T1000 (cell line): ENCODE results near the gene DDX24.

Experiments
- DNase-seq: peaks from one replicate; lab custom pipeline; 2025; ENCODE audit warnings: mixed read lengths; lab: John Stamatoyannopoulos, UW

The DDX24 gene

GRCh38 chr14:94010625-94011024 is 70.4 kb downstream of the DDX24 start:
- no peak for DNase-seq

GRCh38 chr14:94009767-94010166 is 71.2 kb downstream of the DDX24 start:
- no peak for DNase-seq

GRCh38 chr14:94008234-94008633 is 72.8 kb downstream of the DDX24 start:
- no peak for DNase-seq

GRCh38 chr14:94005324-94006073 is 75.5 kb downstream of the DDX24 start:
- no peak for DNase-seq

- DNase-seq = no peak
Observed at GRCh38 chr14:94004015-94004414, 77.0 kb downstream of the DDX24 start.

GRCh38 chr14:94003397-94003796 is 77.6 kb downstream of the DDX24 start:
- no peak for DNase-seq

- DNase-seq = no peak
Observed at GRCh38 chr14:94001501-94002396, 79.3 kb downstream of the DDX24 start.

- DNase-seq = no peak
Observed at GRCh38 chr14:94001016-94001415, 80.0 kb downstream of the DDX24 start.

- no peak for DNase-seq
Observed at GRCh38 chr14:94000267-94000666, 80.7 kb downstream of the DDX24 start.

- DNase-seq = no peak
Observed at GRCh38 chr14:93999573-93999972, 81.4 kb downstream of the DDX24 start.

- DNase-seq = no peak
Observed at GRCh38 chr14:93998871-93999403, 82.1 kb downstream of the DDX24 start.
